K562 (cell line): Measurements from ENCODE around the gene PNP. TPM values are rescaled to one million over a fixed set of nuclear protein-coding genes. Genes with fewer than 3 reads are reported as not detected.

Experiments used
- ARID1B ChIP-seq: fragments of 450-650 bp; IDR thresholded peaks from 2 replicates; pipeline ENCODE4 v1.6.1; 2016; ENCODE audit warnings: antibody characterized with exemption, mild to moderate bottlenecking, inconsistent platforms
- BRD9 ChIP-seq: fragments of 450-650 bp; IDR thresholded peaks from 2 replicates; pipeline ENCODE4 v1.6.1; 2018; ENCODE audit warnings: low read depth; ENCODE audit not compliant: partially characterized antibody
- CBFA2T2 ChIP-seq: fragments of 450-650 bp; conservative IDR thresholded peaks from 2 replicates; pipeline ENCODE4 v1.6.1; 2017; ENCODE audit warnings: mild to moderate bottlenecking
- CBFA2T3 ChIP-seq: fragments of 450-650 bp; IDR thresholded peaks from 2 replicates; pipeline ENCODE4 v1.6.1; 2017
- CCNT2 ChIP-seq: IDR thresholded peaks from 2 replicates; pipeline ENCODE4 v1.6.1; 2011; ENCODE audit warnings: borderline replicate concordance, low read depth, mild to moderate bottlenecking, moderate library complexity, mixed read lengths, low read length; ENCODE audit not compliant: insufficient read length; ENCODE audit errors: extremely low read depth
- CREB1 ChIP-seq, 2 experiments: sonication (generic) in 1 of 2; formaldehyde crosslinking in 1 of 2; IDR thresholded peaks; 2 replicates each; pipeline versions ENCODE4 v1.6.1 to v1.8.0; 2012 to 2022; ENCODE audit warnings: inconsistent platforms in 1 of 2, mild to moderate bottlenecking in 1 of 2, missing genetic modification reagents in 1 of 2, moderate library complexity in 1 of 2
- MCM3 ChIP-seq: fragments of 450-650 bp; IDR thresholded peaks from 2 replicates; pipeline ENCODE4 v1.6.1; 2016
- NCOR1 ChIP-seq: fragments of 450-650 bp; IDR thresholded peaks from 2 replicates; pipeline ENCODE4 v1.6.1; 2016; ENCODE audit warnings: mild to moderate bottlenecking, moderate library complexity
- NFE2 ChIP-seq: IDR thresholded peaks from 2 replicates; pipeline ENCODE4 v1.6.1; 2014; ENCODE audit warnings: antibody characterized with exemption, low read depth
- NFIC ChIP-seq: fragments of 450-650 bp; IDR thresholded peaks from 2 replicates; pipeline ENCODE4 v1.6.1; 2017; ENCODE audit warnings: mild to moderate bottlenecking, inconsistent platforms
- PCBP1 ChIP-seq: fragments of 200-400 bp; formaldehyde crosslinking; IDR thresholded peaks from 2 replicates; pipeline ENCODE4 v1.6.1; 2018; ENCODE audit warnings: mild to moderate bottlenecking, low read depth, low read length; ENCODE audit not compliant: poor library complexity, severe bottlenecking
- SAFB2 ChIP-seq: fragments of 200-400 bp; formaldehyde crosslinking; IDR thresholded peaks from 2 replicates; pipeline ENCODE4 v1.6.1; 2018; ENCODE audit warnings: borderline replicate concordance, low read length, low read depth, moderate library complexity; ENCODE audit not compliant: severe bottlenecking
- TOE1 ChIP-seq, 2 experiments: fragments of 450-650 bp in 1 of 2; sonication (generic) in 1 of 2; formaldehyde crosslinking in 1 of 2; IDR thresholded peaks; 2 replicates each; pipeline versions ENCODE4 v1.7.1 to v1.8.0; 2016 to 2022; ENCODE audit warnings: borderline replicate concordance in 2 of 2, mild to moderate bottlenecking in 2 of 2, antibody characterized with exemption in 1 of 2, inconsistent platforms in 1 of 2, low read depth in 1 of 2, missing genetic modification reagents in 1 of 2, moderate library complexity in 1 of 2
- ZBTB1 ChIP-seq: sonication (generic); formaldehyde crosslinking; IDR thresholded peaks from 2 replicates; pipeline ENCODE4 v1.8.1; 2023; ENCODE audit warnings: missing genetic modification reagents, low read depth, mild to moderate bottlenecking, borderline replicate concordance
- ZMIZ1 ChIP-seq, 2 experiments: fragments of 150-350 bp in 1 of 2; IDR thresholded peaks; 2 replicates each; pipeline ENCODE4 v1.6.1; 2012 to 2016; ENCODE audit warnings: low read depth in 2 of 2, low read length in 2 of 2, mild to moderate bottlenecking in 1 of 2, moderate library complexity in 1 of 2
- ZNF561 ChIP-seq: fragments of 450-650 bp; formaldehyde crosslinking; conservative IDR thresholded peaks from 2 replicates; pipeline ENCODE4 v1.4.0; 2020; ENCODE audit warnings: mild to moderate bottlenecking, moderate library complexity
- ZNF57 ChIP-seq: fragments of 450-650 bp; formaldehyde crosslinking; IDR thresholded peaks from 2 replicates; pipeline ENCODE4 v1.4.0; 2020; ENCODE audit warnings: mild to moderate bottlenecking, moderate library complexity
- polyA plus RNA-seq, 8 experiments: library from polyadenylated mRNA; depleted of rRNA in 4 of 8; stranded (reverse) in 5 of 8; unstranded in 3 of 8; fragments of >200 nt; fragmentation: Nextera tagmentation in 2 of 8; fragmentation: Illumina TruSeq in 1 of 8; extraction: Ambion mirVana in 2 of 8; extraction: Trizol in 1 of 8; gene quantifications; 2 replicates each; pipeline versions ENCODE4 v1.2.1 to v1.2.3, GENCODE V29; 2011 to 2014; ENCODE audit warnings: inconsistent platforms in 1 of 8, missing spikeins in 1 of 8
- total RNA-seq, 7 experiments: library from RNA; depleted of rRNA in 6 of 7; stranded (reverse); fragments of >200 nt in 6 of 7; fragmentation: Illumina TruSeq in 2 of 7; extraction: Trizol in 2 of 7; gene quantifications; 2 replicates each; pipeline versions ENCODE4 v1.2.1 to v1.2.3, GENCODE V29; 2011 to 2021; ENCODE audit warnings: low replicate concordance in 1 of 7

The PNP gene
- total and polyA plus RNA-seq, 9 of the 15 experiments (the other 6 are each of a cell fraction or from before 2014, with no cell fraction given) = 92.5 to 288 (median 137) TPM

GRCh38 chr14:20486684-20487395, 17.6 kb downstream of the PNP start (continued):
- no peak for TF ChIP-seq PCBP1
- TF ChIP-seq BRD9 = no peak
- TF ChIP-seq NCOR1 = peak; percentile 36; the same call in 1 of the 2 replicates
- no peak for TF ChIP-seq ZNF57
- no peak for TF ChIP-seq ZBTB1 (CRISPR knock-in tag)
- TF ChIP-seq NFE2 = no peak
- no peak for TF ChIP-seq CREB1 (IDR thresholded peaks at IDR 0.05)
- TF ChIP-seq CREB1 (CRISPR knock-in tag; IDR thresholded peaks at IDR 0.05) = no peak
- TF ChIP-seq ZMIZ1 (IDR thresholded peaks at IDR 0.05; ENCODE audit: low read depth in 2 of 2, low read length in 2 of 2) = no peak
- TF ChIP-seq MCM3 = no peak
- TF ChIP-seq NFIC = peak; percentile 9; the same call in 1 of the 2 replicates
- no peak for TF ChIP-seq ZNF561 (CRISPR knock-in tag)
- peak; percentile 58 for TF ChIP-seq CBFA2T2
- peak; percentile 76 for TF ChIP-seq CBFA2T3
- no peak for TF ChIP-seq CCNT2
- TF ChIP-seq TOE1 (IDR thresholded peaks at IDR 0.05; ENCODE audit: borderline replicate concordance) = no peak
- no peak for TF ChIP-seq TOE1 (CRISPR knock-in tag; IDR thresholded peaks at IDR 0.05; ENCODE audit: borderline replicate concordance, low read depth)
- TF ChIP-seq ARID1B = peak; percentile 67
- no peak for TF ChIP-seq SAFB2
